Thyroid gland (tissue), 4 donors: ENCODE measurements around the gene GGT6. TPM values are rescaled to one million over a fixed set of nuclear protein-coding genes. Genes with fewer than 3 reads are reported as not detected.

Experiments
- DNase-seq, 2 donors: peaks; one replicate each; pipeline ENCODE4 v3.0.0-alpha.2; 2019
- H3K27ac ChIP-seq, 3 donors: fragments of 200-600 bp; sonication (generic); 1 replicate in 2 of 3; 2 replicates in 1 of 3; pipeline ENCODE4 v1.5.1; 2016 to 2019; ENCODE audit warnings: mild to moderate bottlenecking in 1 of 3, moderate library complexity in 1 of 3
- H3K27me3 ChIP-seq: fragments of 200-600 bp; sonication (generic); one replicate; pipeline ENCODE4 v1.5.1; 2019
- H3K36me3 ChIP-seq, 2 donors: fragments of 200-600 bp; sonication (generic); one replicate each; pipeline ENCODE4 v1.5.1; 2016 to 2019
- H3K4me1 ChIP-seq, 2 donors: fragments of 200-600 bp; sonication (generic); one replicate each; pipeline ENCODE4 v1.5.1; 2017 to 2019
- H3K4me3 ChIP-seq, 3 donors: fragments of 200-600 bp; sonication (generic); replicated peaks in 1 of 3; 1 replicate in 2 of 3; 2 replicates in 1 of 3; pipeline ENCODE4 v1.5.1; 2016; ENCODE audit warnings: mild to moderate bottlenecking in 1 of 3
- H3K9me3 ChIP-seq: fragments of 200-600 bp; sonication (generic); one replicate; pipeline ENCODE4 v1.5.1; 2017
- POLR2A ChIP-seq, 2 donors: fragments of 450-650 bp; IDR thresholded peaks; one replicate each; pipeline ENCODE4 v1.6.1; 2017; ENCODE audit warnings: antibody characterized with exemption in 2 of 2, mild to moderate bottlenecking in 2 of 2, moderate library complexity in 1 of 2
- WGBS, 2 donors: methylation state at CpG; one replicate each; pipeline ENCODE4 v1.1.5; 2017; 5-methylcytosine and 5-hydroxymethylcytosine counted together
- intact Hi-C: fragments of 100-400 bp; cut with DNase I; formaldehyde crosslinking; loops from one replicate; pipeline ENCODE4 v1.15.1; 2023
- total RNA-seq, 4 donors: library from RNA; depleted of rRNA; stranded (reverse); fragments of >200 nt; gene quantifications; one replicate each; pipeline ENCODE4 v1.2.3, GENCODE V29; 2016
- TF ChIP-seq, protein P1 (sequence below), 6 experiments: fragments of 200-600 bp in 3 of 6; fragments of 450-650 bp in 3 of 6; sonication (generic) in 3 of 6; IDR thresholded peaks; one replicate each; pipeline ENCODE4 v1.5.1; 2016 to 2019; ENCODE audit warnings: antibody characterized with exemption in 6 of 6, mild to moderate bottlenecking in 2 of 6, inconsistent platforms in 1 of 6, moderate library complexity in 1 of 6

The GGT6 gene
- total RNA-seq, 4 donors from 2014 or later = 0.56 to 1.3 TPM; not detected in 2

DNA sequence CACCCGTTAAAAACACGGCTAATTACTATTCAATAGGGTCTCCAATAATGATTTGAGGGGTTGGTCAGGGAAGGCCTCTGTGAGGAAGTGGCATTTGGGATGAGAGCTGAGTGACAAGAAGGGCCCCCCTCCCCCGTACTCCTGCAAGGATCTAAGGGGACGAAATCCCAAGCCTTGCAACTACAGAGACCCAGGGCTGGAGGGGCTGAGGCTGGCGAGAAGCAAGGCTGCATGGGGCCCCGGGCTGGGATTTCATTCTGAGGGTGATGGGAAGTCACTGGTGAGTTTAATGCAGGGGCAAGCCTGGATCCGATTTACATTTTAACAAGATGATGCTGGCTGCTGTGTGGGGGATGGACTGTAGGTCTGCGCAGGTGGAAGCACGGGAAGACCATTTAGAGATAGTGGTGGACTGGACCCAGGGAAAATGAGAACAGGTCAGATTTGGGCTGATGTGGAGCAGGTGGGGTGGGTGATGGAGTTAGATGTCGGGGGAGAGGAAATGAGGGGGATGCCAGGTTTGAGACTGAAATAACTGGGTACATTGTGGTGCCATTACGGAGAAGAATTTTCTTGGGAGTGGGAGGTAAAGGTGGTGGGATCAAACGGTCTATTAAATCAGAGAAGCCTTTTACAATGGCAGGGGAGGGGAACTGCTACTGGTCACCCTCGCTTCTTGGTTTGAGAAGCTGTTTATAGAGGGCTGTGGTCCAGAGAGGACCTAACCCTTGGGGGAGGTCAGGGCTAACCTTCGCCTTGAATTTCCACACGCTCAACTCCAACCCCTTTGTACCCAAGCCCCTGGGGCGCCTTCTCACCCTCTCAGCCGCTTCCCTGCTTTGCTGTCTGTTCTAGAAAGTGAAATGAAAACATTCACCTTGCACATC, 4.3 kb downstream of the GGT6 start:
- 58 to 60% methylated on average over 17 of the region's 17 CpGs for WGBS, 2 donors
- no peak for DNase-seq
- Histone ChIP-seq H3K4me1 (peaks cover 15 to 17% of the 10 kb centered on the region in 2 donors), H3K4me3 (peak overlapping the region; percentile 50 to 82 (median 75)), H3K9me3 (no peaks in the 10 kb centered on the region), H3K27ac (peak overlapping the region in 2 of 3 donors; percentile 59 to 80), H3K27me3 (no peaks in the 10 kb centered on the region), H3K36me3 (peaks cover 8 to 12% of the 10 kb centered on the region in 2 donors)
- intact Hi-C loops = no loop called here
- no peak for TF ChIP-seq POLR2A (IDR thresholded peaks at IDR 0.05)
- TF ChIP-seq, protein P1, sequence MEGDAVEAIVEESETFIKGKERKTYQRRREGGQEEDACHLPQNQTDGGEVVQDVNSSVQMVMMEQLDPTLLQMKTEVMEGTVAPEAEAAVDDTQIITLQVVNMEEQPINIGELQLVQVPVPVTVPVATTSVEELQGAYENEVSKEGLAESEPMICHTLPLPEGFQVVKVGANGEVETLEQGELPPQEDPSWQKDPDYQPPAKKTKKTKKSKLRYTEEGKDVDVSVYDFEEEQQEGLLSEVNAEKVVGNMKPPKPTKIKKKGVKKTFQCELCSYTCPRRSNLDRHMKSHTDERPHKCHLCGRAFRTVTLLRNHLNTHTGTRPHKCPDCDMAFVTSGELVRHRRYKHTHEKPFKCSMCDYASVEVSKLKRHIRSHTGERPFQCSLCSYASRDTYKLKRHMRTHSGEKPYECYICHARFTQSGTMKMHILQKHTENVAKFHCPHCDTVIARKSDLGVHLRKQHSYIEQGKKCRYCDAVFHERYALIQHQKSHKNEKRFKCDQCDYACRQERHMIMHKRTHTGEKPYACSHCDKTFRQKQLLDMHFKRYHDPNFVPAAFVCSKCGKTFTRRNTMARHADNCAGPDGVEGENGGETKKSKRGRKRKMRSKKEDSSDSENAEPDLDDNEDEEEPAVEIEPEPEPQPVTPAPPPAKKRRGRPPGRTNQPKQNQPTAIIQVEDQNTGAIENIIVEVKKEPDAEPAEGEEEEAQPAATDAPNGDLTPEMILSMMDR (IDR thresholded peaks at IDR 0.05) = no peak

DNA sequence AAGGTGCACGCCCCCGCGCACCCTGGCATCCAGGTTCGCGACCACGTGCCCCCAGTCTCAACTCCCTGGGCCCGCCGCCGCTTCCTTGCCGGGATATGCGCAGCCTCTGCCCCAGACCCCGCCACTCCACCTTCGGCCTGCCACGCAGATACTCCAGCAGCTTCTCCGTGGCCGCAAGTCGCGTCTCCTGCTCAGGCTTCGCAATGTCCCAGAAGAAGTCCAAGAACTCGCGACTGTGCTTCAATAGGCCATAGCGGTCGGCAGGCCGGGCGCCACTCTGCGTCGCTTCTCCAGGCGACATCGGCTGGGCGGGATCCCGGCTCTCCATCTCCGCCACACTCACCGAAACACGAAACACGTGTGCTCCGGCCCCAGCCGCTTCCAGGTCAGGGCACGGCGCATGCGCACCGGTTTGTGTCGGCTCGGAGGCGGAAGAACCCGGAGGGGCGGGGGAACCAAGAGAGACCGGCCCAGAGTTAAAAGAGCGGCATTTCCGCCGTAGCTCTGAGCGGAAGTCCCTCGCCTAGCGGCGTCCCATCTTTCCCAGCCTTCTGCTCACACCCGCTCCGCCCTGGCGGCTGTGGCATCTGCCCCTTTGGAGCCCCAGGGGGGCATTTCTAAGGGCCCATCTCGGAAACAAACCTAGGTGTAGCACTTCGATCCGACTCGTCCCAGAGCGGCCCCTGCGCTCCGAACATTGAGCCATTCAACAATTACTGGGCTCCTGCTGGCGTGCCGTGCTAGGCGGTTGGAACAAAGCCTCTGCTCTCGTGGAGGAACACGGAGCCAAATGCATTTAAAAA, 5.2 kb downstream of the GGT6 start, which contains the start of gene MYBBP1A:
MYBBP1A (minus strand) TSS at position 388 of the 803 bp plus-strand sequence; CDS start at position 328, 60 bp downstream.
- 1% methylated on average over 18 to 20 of the region's 69 CpGs for WGBS, 2 donors
- peak within 1 kb of the TSS; percentile 50 to 82 (median 75) for H3K4me3 ChIP-seq

DNA sequence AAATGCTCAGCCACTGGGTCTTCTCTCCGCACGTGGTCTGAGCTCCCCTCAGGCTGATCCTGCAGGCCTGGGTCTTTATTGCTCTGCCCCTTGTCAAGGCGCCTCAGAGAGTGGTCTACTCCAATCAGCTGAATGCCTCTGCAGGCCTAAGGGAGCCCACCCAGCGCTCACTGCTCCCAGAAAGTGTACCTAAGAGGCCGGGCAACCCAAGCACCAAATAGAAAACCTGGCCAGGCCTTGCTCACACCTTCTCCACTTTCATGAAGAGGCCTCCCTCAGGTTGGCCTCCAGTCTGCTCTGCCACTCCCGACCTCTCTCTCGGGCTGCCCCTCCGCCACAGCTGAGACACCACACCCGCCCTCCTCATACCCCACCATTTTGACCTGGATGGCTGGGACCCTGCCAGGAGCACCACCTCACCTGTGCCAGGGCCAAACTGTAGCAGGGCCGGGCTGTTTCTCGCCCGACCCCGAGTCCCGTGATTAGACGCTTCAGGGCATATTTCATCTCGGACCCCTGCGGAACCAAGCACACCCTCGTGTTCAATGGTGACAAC, 5.9 kb downstream of the GGT6 start:
- H3K9me3 ChIP-seq = no peaks in the 10 kb centered on the region
- peak overlapping the region; percentile 50 to 82 (median 75) for H3K4me3 ChIP-seq
- H3K27ac ChIP-seq = no peak overlapping the region
- no peak for DNase-seq
- WGBS, 2 donors = 25 to 40% methylated on average over 9 to 10 of the region's 18 CpGs
- H3K4me1 ChIP-seq = peaks cover 15 to 17% of the 10 kb centered on the region in 2 donors
- intact Hi-C loops = no loop called here
- H3K27me3 ChIP-seq = no peaks in the 10 kb centered on the region
- TF ChIP-seq, protein P1 (IDR thresholded peaks at IDR 0.05) = no peak
- no peak for TF ChIP-seq POLR2A (IDR thresholded peaks at IDR 0.05)
- peaks cover 19 to 25% of the 10 kb centered on the region in 2 donors for H3K36me3 ChIP-seq

More for the DNA sequence above, 5.2 kb downstream of the GGT6 start, which contains the start of gene MYBBP1A:
- Histone ChIP-seq H3K36me3 (peaks cover 14 to 19% of the 10 kb centered on the region in 2 donors), H3K27me3 (no peaks in the 10 kb centered on the region), H3K9me3 (no peaks in the 10 kb centered on the region), H3K27ac (peak within 1 kb of the TSS; percentile 43 to 80 (median 59)), H3K4me1 (peaks cover 15 to 17% of the 10 kb centered on the region in 2 donors)
- DNase-seq = peak; percentile 98
- intact Hi-C loops = no loop called here
- TF ChIP-seq, protein P1 (IDR thresholded peaks at IDR 0.05) = peak in 3 of 6 experiments; percentile 20 to 45 (median 23)
- TF ChIP-seq POLR2A (IDR thresholded peaks at IDR 0.05) = peak in 1 of 2 donors; percentile 71

GRCh38 chr17:4553669-4554068, 6.7 kb downstream of the GGT6 start:
- Histone ChIP-seq H3K4me3 (no peak overlapping the region), H3K9me3 (no peaks in the 10 kb centered on the region), H3K4me1 (peaks cover 15 to 17% of the 10 kb centered on the region in 2 donors), H3K27ac (no peak overlapping the region), H3K36me3 (peaks cover 28 to 33% of the 10 kb centered on the region in 2 donors), H3K27me3 (no peaks in the 10 kb centered on the region)
- no peak for DNase-seq
- TF ChIP-seq, protein P1 (IDR thresholded peaks at IDR 0.05) = no peak
- no peak for TF ChIP-seq POLR2A (IDR thresholded peaks at IDR 0.05)
- WGBS, 2 donors = 78% methylated on average over 9 of the region's 9 CpGs
- intact Hi-C loops = no loop called here
